Measurements from ENCODE around the gene TSPAN5.

The TSPAN5 gene

DNA sequence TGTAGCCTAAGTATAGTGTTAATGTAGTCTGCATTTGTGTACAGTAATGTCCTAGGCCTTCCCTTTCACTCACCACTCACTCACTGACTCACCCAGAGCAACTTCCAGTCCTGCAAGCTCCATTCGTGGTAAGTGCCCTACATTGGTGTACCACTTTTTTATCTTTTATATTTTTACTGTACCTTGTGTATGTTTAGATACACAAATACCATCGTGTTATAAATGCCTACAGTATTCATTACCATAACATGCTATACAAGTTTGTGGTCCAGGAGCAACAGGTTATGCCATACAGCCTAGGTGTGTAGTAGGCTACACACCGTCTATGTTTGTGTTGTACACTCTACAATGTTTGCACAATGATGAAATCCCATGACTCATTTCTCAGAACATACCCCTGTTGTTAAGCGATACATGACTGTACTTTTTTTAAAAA lies 15.4 kb downstream of the TSPAN5 start:
- DNase-seq: no peak

DNA sequence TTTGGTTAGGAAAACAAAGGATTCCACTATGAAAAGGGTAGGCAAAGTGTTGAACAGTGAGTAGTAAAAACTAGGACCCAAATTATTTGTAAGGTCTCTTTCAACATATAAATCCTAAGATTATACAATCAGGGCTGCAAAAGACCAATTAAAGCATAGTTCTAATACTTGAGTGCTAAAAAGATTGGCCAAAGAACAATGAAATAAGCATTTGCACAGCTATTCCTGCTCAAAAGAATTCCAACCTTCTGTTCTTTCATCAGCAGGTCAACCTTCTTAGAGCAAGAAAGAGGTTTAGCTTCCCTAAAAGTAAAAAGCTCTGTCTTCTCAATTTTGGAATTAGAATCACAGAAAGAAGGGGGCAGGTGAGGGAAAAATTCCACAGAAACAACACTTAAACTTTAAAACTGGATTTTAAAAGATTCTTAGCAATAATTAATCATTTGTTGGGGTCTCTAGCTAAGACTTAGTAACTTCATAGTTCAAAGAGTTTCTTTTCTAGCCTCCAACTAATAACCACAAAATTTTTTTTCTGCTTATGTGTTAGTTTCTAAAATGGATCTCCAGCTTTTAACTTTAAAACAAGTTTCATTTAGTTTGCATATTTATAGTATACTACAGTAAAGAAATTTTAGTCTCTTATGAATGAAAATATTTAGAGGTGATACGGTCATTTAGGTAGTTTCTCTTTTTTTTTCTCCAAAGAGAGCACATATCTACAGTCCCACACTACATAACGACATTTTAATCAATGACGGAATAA lies 16.3 kb downstream of the TSPAN5 start:
- no peak for DNase-seq

DNA sequence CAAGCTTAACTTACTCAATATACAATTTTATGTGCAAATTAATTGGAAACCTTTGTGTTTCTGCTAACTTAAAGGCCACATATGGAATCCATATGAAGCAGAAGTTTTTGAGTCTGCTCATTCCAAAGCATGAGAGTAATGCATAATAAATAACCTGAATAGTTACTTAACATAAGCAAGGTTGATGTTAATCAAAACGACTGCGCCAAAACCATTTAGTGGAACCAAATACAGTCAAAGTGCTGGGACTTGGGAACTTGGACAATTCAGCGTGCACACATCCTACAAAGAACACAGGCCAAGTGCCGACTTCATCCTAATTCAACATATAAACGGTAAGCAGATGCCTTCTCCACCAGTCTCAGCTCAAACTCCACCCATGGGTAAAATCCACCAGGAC lies 17.0 kb downstream of the TSPAN5 start:
- no peak for DNase-seq

DNA sequence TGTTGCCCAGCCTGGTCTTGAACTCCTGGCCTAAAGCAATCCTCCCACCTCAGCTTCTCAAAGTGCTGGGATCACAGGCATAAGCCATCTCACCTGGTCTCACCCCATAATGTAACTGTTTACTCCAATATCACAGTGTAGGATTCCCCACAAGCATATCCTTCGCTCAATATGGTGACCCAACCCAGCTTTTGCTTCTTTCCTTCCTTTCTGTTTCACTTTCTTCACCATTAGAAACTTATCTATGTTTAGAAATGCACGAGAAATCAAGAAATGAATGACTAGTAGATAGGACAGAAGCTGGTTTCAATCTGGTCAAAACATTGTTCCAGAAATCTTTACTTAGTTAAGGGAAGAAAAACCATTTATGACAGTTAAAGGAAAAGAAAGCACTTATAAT lies 18.9 kb downstream of the TSPAN5 start:
- no peak for DNase-seq

DNA sequence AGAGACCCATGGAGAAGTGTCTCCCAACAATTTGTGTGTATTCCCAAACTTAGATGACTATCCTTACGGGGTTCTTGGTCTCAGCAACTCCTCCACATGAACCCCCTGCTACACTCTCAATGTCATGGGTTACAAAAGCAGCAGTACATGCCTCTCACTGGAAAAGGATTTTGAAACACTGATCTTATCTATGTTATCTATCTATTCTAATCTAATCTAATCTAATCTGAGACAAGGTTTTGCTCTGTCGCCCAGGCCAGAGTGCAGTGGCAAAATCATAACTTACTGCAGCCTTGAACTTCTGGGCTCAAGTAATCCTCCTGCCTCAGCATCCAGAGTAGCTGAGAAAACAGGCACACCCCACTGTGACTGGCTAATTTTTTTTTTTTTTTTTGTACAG lies 19.3 kb downstream of the TSPAN5 start:
- no peak for DNase-seq

DNA sequence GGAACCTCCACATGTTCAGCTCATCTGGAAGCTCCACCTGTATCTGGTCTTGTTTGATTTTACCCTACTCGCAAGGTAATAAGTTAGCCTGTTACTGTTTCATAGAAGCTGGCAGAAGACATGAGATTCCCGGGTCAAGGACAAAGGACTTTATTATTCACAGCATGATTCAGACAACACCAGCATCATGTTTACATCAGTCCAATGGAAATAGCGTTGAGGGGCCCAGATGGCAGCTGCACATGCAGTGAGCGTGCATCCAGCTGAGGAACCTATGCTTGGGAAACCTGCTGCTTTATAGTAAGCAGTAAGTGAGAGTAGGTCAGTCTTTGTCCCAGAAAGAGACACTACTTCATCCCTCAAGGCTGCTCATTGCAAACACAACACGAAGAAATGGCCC lies 19.8 kb downstream of the TSPAN5 start:
- DNase-seq: no peak

DNA sequence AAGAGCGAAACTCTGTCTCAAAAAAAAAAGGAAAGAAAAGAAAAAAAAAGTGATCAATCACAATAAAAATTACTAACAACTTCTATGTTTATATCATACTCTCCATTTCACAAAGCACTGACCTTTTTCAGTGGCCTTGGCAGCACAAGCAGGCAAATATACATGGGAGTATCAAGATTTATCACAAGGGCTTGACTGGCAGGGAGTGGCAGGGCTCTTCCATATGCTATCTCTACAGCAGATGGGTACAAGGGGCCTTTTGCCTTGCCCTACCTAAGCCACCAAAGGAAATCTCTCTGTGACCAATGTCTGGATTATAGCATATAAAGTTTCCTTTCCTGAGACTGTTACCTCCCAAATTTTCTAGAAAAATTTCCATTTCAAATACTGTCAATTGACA lies 24.4 kb downstream of the TSPAN5 start:
- no peak for DNase-seq

DNA sequence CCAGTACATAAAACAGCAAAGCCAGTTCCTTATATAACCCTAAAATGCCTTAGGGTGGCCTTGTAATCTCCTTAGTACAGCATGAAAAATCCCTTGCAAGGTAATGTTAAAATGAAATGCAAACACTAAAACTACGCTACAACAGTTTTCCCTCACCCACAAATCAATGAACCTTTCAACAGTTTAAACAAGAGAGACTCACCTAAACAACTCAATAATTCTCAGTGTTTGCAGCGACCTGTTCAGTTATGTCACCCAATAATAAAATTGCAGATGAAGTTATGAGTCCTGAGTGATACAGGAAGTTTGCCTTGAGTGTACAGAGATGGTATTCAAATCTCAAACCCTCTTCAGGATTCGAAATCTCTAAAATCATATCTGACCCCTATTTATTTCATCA lies 25.3 kb downstream of the TSPAN5 start:
- DNase-seq: no peak

DNA sequence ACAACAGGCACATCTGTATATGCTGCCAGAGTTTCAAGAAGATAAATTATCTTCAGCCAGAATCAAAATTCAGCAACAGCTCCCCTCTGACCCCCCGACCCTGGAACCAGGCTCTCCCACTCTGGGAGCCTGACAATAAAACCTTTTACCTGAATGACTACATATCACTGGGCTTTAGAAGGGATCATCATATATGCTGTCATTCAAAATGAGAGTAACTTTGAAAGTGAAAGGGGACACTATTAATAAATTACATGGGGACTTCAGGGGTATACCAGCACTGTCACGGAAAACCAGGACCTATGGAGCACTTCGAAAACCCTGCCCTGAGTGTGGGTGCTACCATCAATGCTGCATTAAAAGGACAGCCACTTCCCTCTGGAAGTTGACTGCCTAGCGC lies 26.2 kb downstream of the TSPAN5 start:
- no peak for DNase-seq

DNA sequence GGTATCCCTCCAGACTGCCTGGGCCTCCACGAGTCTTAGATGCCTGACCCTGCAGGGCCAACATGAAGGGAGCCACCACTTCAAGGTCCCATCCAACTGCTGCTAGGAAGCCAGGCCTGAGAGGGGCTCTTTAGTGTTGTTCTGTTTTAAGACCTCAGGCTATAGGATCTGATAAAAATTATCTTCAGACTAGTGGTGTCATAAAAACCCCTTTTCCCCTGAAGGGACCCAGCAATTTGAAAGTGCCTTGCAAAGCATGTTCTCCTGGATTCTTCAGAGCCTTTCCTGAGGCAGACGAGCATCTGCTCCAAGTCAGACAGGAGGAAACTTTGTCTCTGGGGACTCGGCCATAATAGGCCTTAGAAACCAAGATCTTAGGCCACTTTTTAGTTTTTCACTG lies 26.9 kb downstream of the TSPAN5 start:
- no peak for DNase-seq

DNA sequence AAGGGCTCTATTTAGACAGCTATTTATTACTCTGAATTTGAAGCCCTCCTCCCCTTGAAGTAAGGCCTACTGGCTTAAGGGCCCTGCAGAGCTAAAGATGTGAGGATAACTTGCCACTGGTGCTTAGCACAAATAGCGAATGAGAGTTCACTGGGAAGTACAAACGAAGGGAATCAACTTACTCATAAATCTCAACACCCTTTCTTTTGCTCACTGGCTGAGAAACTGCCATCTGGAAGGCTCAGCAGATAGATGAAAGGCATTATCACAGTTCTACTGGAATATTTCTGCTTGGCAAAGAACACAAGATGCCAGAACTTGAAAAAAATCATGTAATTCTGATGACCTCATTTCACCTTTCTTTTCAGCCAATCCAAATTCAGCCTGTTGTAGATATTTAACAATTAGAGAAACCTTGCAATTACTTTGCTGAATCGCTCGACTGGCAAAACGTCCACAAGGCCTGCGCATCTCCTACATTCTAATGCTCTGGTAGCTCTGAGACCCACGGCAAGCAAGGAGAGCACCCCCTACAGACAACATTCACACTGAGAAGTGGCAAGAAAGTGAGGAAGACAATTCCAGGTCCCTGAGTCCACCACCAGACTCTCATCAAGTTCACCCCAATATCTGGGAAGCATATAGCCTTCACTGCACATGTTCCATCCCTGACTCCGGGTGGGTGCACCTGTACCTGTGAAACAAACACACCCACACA lies 27.5 kb downstream of the TSPAN5 start:
- no peak for DNase-seq

DNA sequence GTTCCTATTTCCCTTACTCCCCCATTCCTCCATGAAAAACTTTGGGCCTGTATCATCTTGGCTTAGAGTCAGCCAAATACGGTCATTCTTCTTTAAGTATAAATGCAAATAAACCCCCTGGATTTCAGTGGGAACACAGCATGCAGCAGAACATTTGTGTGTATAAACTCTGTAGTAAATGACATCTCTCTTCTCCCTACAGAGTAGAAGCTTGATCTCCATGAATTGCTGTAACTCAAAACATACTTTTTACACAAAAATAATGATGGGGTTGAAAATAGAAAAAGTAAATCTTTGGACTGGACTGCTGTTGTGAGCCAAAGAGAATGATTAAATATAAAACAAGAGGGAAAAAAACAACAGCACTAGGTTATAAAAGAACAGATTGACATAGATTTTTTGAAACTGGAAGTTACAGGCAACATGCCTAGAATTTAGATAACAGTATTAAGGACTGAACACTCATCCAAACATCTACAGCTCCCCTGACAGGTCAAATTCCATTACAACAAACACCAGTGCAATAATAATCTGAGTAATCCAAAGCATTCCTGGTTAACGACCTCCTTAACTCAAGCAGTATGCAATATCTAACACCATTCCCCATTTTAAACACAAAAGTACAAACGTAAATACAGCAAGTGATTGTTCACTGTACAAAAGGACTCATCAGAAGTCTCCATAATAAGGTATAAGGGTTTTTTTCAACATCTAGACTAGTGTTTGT lies 30.7 kb downstream of the TSPAN5 start:
- no peak for DNase-seq

DNA sequence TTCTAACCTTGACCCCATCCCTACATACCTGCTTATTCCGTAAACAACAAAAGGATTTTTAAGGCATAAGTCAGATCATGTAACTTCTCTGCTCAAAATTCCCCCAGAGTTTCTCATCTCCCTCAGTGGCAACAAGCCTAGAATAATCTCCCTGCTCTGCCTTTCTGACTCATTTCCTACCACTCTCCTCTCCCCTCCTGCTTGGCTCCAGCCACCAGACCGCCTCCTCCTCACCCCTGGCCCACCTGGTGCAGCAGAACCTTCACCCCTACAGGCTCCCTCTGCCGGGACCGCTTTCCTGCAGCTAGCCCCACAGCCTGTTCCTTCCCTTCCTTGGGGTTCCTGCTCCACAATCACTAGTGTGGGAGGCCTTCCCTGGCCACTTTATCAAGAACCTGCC lies 32.1 kb downstream of the TSPAN5 start:
- DNase-seq: no peak

DNA sequence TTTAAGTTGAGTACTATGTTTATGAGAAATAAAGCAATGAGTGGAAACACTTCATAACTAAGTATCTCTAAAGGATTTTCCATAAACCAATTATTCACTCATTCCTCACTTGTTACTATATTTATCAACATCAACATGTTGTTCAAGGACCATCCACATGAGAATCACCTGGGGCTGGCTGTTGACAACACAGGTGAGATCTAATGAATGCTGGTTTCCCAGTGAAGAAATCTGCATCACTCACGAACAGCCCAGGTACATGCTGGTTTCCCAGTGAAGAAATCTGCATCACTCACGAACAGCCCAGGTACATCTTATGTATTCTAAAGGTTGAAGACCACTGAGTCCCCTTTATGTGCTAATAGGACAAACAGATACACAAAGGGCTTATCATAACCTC lies 32.5 kb downstream of the TSPAN5 start:
- DNase-seq: no peak

DNA sequence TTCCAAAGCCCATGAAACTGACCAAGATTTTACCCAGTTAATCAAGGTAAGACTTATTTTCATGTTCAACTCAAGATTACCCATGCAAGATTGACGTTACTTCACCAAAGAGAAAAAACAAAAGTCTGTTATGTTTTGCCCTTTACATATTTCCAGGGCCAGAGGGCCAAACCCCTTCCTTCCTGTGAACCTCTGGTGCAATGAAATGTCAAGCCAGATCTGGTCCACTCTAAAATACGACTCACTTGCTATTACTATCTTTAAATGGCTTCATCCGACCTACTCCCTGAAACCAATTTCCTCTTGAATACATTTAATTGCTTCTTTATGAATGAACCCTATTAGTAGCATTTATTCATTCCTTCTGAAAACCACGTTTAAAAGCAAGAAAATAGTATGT lies 33.0 kb downstream of the TSPAN5 start:
- no peak for DNase-seq

DNA sequence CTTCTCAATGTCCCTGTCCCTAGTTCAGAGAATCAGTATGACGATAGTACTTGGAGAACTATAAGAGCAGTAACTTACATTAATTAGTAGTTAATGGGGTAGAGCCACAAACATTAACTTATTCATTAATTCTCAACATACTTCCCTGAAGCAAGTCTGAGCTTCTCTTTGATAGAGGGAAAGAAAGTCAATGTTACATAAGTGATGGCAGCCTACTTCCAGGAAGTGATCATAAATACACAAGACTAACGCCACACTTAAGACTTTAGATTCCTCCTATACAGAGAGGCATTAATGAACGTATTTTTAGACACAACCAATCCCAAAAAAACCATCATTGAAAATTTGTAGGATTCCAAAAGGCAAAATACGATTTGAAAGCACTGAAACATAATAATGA lies 33.8 kb downstream of the TSPAN5 start:
- DNase-seq: no peak

DNA sequence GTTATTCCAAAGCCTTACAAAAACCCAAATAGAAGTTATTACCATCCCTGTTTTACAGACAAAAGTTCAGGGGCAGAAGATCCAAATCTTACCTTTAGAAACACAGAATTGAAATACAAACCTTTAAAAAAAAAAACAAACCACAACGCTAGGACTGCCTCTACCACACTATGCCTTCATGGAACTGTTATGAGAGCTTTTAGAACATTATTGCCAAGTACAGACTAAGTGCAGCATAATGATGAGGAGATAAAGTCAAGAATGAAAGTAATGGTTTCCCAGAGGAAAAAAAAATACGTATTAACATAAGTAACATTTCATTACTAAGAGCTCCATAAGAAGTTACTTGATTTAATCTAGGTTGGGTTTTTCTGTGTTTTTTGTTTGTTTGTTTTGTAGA lies 34.3 kb downstream of the TSPAN5 start:
- no peak for DNase-seq

DNA sequence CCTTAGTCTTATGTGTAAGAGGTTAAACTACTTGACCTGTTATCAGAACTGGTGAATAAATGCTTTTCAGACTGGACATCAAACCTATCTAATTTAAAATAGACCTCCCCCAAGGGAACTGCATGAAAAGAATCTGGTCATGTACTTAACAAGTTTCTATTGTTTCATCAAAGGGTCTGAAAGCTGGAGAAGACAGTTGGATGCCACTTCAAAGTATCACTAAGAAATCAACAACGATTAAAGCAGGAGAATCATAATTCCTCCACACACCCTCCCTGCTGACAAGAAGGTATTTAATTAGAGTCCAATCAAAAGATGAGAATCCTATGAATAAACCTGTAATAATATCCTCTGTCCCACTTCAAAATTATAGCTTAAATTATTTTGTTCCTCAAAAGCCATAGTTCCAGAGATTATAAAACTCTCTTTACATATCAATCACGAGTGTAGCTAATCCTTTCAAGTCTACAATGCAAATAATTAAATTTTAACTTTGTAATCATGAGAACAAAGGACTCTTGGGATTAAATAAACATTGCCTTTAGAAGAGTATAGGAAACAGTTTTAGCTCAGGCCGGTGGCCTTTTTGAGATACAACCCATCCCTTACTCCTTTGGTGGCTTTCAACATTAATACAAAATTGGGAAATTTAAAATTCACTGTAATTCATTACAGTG lies 35.1 kb downstream of the TSPAN5 start:
- DNase-seq: no peak

DNA sequence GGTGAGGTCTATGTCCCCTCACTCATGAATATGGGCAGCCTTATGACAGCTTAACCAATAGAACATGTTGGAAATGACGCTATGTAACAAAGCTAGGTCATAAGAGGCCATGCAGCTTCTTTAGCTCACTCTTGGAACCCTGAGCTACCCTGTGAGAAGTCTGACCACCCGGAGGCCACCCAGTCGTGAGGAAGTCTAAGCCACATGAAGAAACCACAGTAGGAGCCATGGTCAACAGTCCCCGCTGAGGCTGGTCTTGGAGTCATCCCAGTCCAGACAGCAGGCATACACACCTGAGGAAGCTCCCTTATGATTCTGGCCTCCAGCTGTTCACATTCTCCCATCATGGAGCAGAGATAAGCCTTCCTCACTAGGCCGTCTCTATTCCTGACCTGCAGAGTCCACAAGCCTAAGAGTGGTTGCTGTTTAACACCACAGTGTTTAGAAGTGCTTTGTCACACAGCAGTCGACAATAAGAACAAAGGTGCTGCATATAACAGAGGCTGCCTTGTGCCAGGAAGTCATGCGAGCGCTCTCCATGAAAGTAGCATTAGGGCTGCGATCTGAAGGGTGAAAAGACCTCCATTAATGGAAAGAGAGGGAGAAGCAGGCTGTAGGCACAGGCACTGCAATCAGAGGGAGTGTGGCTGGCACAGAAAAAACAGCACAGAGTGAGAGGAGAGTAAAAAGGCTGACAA lies 38.2 kb downstream of the TSPAN5 start:
- DNase-seq: no peak

DNA sequence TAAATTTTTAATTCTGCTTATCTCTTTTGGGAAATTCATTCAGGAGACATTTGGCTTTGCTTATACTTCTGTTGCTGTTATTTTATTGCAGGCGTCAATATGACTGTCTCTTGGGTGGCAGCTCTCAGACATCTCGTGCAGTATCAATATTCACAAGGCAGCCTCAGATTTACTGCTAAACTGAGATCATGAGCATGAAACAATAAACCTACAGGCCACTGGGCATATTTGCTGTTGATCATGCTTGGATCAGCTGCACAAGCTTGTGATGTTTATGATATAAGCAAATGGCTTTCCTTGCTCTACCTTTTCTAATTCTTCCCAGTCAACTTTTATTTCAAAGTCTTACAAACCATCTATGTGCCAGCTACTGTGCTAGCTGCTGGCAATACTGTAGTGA lies 39.2 kb downstream of the TSPAN5 start:
- DNase-seq: no peak

DNA sequence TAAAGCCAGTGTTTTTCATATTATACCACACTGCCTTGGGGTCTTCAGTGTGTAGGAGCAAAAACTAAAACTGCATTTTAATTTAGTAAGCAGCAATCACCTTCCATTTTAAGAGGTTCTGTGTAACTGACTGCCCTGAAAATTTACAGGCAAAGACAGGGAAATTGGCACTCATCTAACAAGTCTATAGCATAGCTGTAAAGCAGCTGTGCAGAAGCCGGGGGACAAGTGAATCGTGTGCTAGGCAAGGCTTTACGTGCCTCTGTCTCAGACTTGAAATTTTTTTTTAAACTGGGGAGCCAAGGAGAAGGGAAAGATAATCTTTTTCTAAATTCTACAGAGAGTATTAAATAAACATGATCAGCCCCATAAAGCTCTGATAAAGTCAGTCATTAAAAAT lies 39.7 kb downstream of the TSPAN5 start:
- no peak for DNase-seq

DNA sequence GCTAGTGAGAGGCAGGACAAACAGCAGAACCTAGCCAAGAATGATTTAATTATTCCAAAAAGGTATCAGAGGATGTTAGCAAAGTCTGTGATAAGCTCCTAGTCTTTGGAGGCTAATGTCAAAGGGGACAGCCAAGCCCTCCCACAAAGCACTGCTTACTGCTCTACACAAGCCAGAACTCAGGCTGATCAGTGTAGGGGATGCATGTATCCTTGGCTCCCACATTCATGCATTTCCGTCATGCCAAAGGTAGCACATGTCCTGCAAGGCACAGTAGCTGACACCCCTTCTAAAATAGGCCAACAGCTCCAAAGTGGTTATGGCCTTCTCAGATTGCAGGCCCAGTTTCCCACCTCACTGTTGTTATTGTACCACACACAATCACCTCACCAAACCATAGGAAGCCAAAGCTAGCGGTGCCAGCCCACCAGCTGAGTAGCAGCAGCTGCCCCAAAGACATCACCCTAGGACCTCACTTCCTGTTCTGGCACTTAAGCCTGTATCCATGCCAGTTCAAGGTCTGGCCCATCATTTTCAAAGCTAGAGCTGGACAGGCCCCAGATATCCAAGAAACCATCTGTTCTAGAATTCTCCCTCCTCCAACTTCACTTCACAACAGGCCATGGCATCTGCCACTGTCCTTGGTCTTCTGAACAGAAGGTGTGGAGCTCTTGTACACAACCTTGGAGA lies 40.9 kb downstream of the TSPAN5 start:
- no peak for DNase-seq

Data from activated CD4-positive, alpha-beta T cell treated with anti-CD3 and anti-CD28 coated beads for 1 hour (primary cell).